GM12891 (cell line): Measurements from ENCODE around the gene CD19.

ENCODE experiments used
- PAX5 ChIP-seq: IDR thresholded peaks from 2 replicates; pipeline ENCODE4 v1.6.1; 2011; ENCODE audit warnings: low read length, moderate library complexity, mild to moderate bottlenecking; ENCODE audit not compliant: insufficient read depth, severe bottlenecking
- POLR2A ChIP-seq: IDR thresholded peaks from 2 replicates; pipeline ENCODE4 v1.6.1; 2011; ENCODE audit warnings: low read depth, low read length, control low read depth
- POLR2AphosphoS5 ChIP-seq: IDR thresholded peaks from 2 replicates; pipeline ENCODE4 v1.6.1; 2011; ENCODE audit warnings: low read depth, low read length, control low read depth
- POU2F2 ChIP-seq: IDR thresholded peaks from 2 replicates; pipeline ENCODE4 v1.6.1; 2011; ENCODE audit warnings: low read depth, mild to moderate bottlenecking, control low read depth, low read length, moderate library complexity
- SPI1 ChIP-seq: IDR thresholded peaks from 2 replicates; pipeline ENCODE4 v1.6.1; 2011; ENCODE audit warnings: low read depth, low read length, control low read depth
- TAF1 ChIP-seq: IDR thresholded peaks from 2 replicates; pipeline ENCODE4 v1.6.1; 2011; ENCODE audit warnings: low read depth, low read length, control low read depth

DNA sequence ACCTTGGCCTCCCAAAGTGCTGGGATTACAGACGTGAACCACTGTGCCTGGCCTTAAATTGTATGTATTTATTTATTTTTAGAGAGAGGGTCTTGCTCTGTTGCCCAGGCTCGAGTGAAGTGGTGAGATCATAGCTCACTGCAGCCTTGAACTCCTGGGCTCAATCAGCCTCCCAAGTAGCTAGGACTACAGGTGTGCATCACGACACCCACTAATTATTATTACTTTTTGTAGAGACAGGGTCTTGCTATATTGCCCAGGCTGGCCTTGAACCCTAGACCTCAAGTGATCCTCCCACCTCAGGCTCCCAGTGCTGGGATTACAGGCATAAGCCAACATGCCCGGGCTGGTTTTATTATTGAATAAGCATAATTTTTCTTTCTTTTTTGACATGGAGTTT is 14.9 kb downstream of the CD19 start:
- TF ChIP-seq POLR2AphosphoS5, result no peak
- TF ChIP-seq POLR2A, result no peak
- no peak for TF ChIP-seq PAX5
- TF ChIP-seq SPI1, result no peak
- TF ChIP-seq TAF1, result no peak
- no peak for TF ChIP-seq POU2F2
